SK-N-SH (cell line): ENCODE measurements around the gene CCDC40. TPM values are rescaled to one million over a fixed set of nuclear protein-coding genes. Genes with fewer than 3 reads are reported as not detected.
A peak's percentile ranks its signal among the peaks of the same experiment; 100 is the strongest.

Source experiments
- CTCF ChIA-PET: fragments of 300-600, 350-600 bp; formaldehyde crosslinking; extraction: SDS; loops from one replicate; lab custom pipeline; 2021; lab: Yijun Ruan, JAX
- POLR2A ChIA-PET: fragments of 350-600 bp; sonication (Branson Sonifier 250); formaldehyde crosslinking; extraction: SDS; loops from one replicate; lab custom pipeline; 2020; ENCODE audit warnings: antibody characterized with exemption, inconsistent platforms; lab: Yijun Ruan, JAX
- DNase-seq: peaks from one replicate; pipeline ENCODE4 v3.0.0; 2012
- H2AFZ ChIP-seq: fragments of 200-600 bp; sonication (generic); 2 replicates; pipeline ENCODE4 v1.8.1; 2016; ENCODE audit warnings: antibody characterized with exemption, mild to moderate bottlenecking, low read depth
- H3F3A ChIP-seq: fragments of 200-600 bp; sonication (generic); replicated peaks from 2 replicates; pipeline ENCODE3; 2016; ENCODE audit warnings: antibody characterized with exemption, mild to moderate bottlenecking; ENCODE audit not compliant: insufficient read depth
- H3K27ac ChIP-seq, 2 experiments: fragments of 200-500 bp in 1 of 2; fragments of 200-600 bp in 1 of 2; sonication (Bioruptor generic) in 1 of 2; sonication (generic), shearing (Covaris generic) in 1 of 2; 2 replicates each; pipeline versions ENCODE4 v1.5.1 to v1.6.1; 2014 to 2016; ENCODE audit warnings: low read depth in 2 of 2, inconsistent platforms in 1 of 2, low read length in 1 of 2, mild to moderate bottlenecking in 1 of 2, mixed read lengths in 1 of 2
- H3K27me3 ChIP-seq: fragments of 200-600 bp; sonication (generic), shearing (Covaris generic); 2 replicates; pipeline ENCODE4 v1.6.1; 2016; ENCODE audit warnings: mixed run types; ENCODE audit not compliant: insufficient read depth
- H3K36me3 ChIP-seq, 2 experiments: fragments of 200-500 bp in 1 of 2; fragments of 200-600 bp in 1 of 2; sonication (Bioruptor generic) in 1 of 2; sonication (generic) in 1 of 2; replicated peaks in 1 of 2; 2 replicates each; pipeline versions ENCODE3 to v1.5.1; 2014 to 2016; ENCODE audit warnings: low read length in 1 of 2, mild to moderate bottlenecking in 1 of 2; ENCODE audit not compliant: insufficient read depth in 2 of 2, control insufficient read depth in 1 of 2
- H3K4me1 ChIP-seq, 2 experiments: fragments of 200-500 bp in 1 of 2; fragments of 200-600 bp in 1 of 2; sonication (Bioruptor generic) in 1 of 2; sonication (generic), shearing (Covaris generic) in 1 of 2; 2 replicates each; pipeline versions ENCODE4 v1.5.1 to v1.6.1; 2014 to 2016; ENCODE audit warnings: low read depth in 1 of 2, low read length in 1 of 2, mixed run types in 1 of 2; ENCODE audit not compliant: insufficient read depth in 2 of 2, control insufficient read depth in 1 of 2
- H3K4me2 ChIP-seq: fragments of 200-600 bp; sonication (generic), shearing (Covaris generic); 2 replicates; pipeline ENCODE4 v1.6.1; 2017; ENCODE audit warnings: mixed run types
- H3K4me3 ChIP-seq, 2 experiments: fragments of 200-500 bp in 1 of 2; fragments of 200-600 bp in 1 of 2; sonication (Bioruptor generic) in 1 of 2; sonication (generic), shearing (Covaris generic) in 1 of 2; 2 replicates each; pipeline versions ENCODE4 v1.5.1 to v1.8.1; 2014 to 2016; ENCODE audit warnings: low read depth in 2 of 2, inconsistent platforms in 1 of 2, low read length in 1 of 2, mild to moderate bottlenecking in 1 of 2, mixed read lengths in 1 of 2, moderate library complexity in 1 of 2
- H3K79me2 ChIP-seq: fragments of 200-600 bp; sonication (generic); 2 replicates; pipeline ENCODE4 v1.8.1; 2017; ENCODE audit warnings: mild to moderate bottlenecking; ENCODE audit not compliant: insufficient read depth
- H3K9ac ChIP-seq: fragments of 200-600 bp; sonication (generic); 2 replicates; pipeline ENCODE4 v1.6.1; 2017; ENCODE audit warnings: mixed run types
- H3K9me2 ChIP-seq: fragments of 200-600 bp; sonication (generic); 2 replicates; pipeline ENCODE4 v1.6.1; 2017; ENCODE audit warnings: mixed run types
- H3K9me3 ChIP-seq: fragments of 200-600 bp; sonication (generic); 2 replicates; pipeline ENCODE4 v1.6.1; 2017; ENCODE audit warnings: mixed run types, mild to moderate bottlenecking, moderate library complexity
- H4K20me1 ChIP-seq: fragments of 200-600 bp; sonication (generic); 2 replicates; pipeline ENCODE4 v1.6.1; 2017; ENCODE audit warnings: mild to moderate bottlenecking, mixed run types; ENCODE audit not compliant: insufficient read depth
- CHD2 ChIP-seq: fragments of 150-350 bp; IDR thresholded peaks from 2 replicates; pipeline ENCODE4 v1.6.1; 2018; ENCODE audit warnings: low read length; ENCODE audit not compliant: partially characterized antibody
- ELF1 ChIP-seq: IDR thresholded peaks from 2 replicates; pipeline ENCODE4 v1.4.0; 2012
- EP300 ChIP-seq, 2 experiments: IDR thresholded peaks; 2 replicates each; pipeline versions ENCODE4 v1.4.0 to v1.6.1; 2012; ENCODE audit warnings: borderline replicate concordance in 1 of 2, low read depth in 1 of 2, low read length in 1 of 2
- FOSL2 ChIP-seq: IDR thresholded peaks from 2 replicates; pipeline ENCODE4 v1.4.0; 2012; ENCODE audit warnings: low read depth, mild to moderate bottlenecking, moderate library complexity, borderline replicate concordance
- FOXJ3 ChIP-seq: sonication (generic); formaldehyde crosslinking; IDR thresholded peaks from 2 replicates; pipeline ENCODE4 v1.5.1; 2020; ENCODE audit warnings: mild to moderate bottlenecking, missing genetic modification reagents
- FOXM1 ChIP-seq: IDR thresholded peaks from 2 replicates; pipeline ENCODE4 v1.4.0; 2012; ENCODE audit warnings: low read depth, mild to moderate bottlenecking
- MAX ChIP-seq: IDR thresholded peaks from 2 replicates; pipeline ENCODE4 v1.4.0; 2012; ENCODE audit warnings: low read depth
- MEF2A ChIP-seq: IDR thresholded peaks from 2 replicates; pipeline ENCODE4 v1.4.0; 2012; ENCODE audit warnings: low read depth, borderline replicate concordance
- MXI1 ChIP-seq: IDR thresholded peaks from 2 replicates; pipeline ENCODE4 v1.6.1; 2012; ENCODE audit warnings: mild to moderate bottlenecking, low read depth, low read length, improper control_type of control experiment
- NFIC ChIP-seq: IDR thresholded peaks from 2 replicates; pipeline ENCODE4 v1.4.0; 2012; ENCODE audit warnings: borderline replicate concordance
- NRF1 ChIP-seq: IDR thresholded peaks from 2 replicates; pipeline ENCODE4 v1.6.1; 2012; ENCODE audit warnings: low read depth, mild to moderate bottlenecking, low read length
- REST ChIP-seq: IDR thresholded peaks from 2 replicates; pipeline ENCODE4 v1.6.1; 2012; ENCODE audit warnings: mild to moderate bottlenecking, low read depth, low read length, moderate library complexity
- RFX5 ChIP-seq: IDR thresholded peaks from 2 replicates; pipeline ENCODE4 v1.6.1; 2012; ENCODE audit warnings: mild to moderate bottlenecking, improper control_type of control experiment, low read length
- RXRA ChIP-seq: IDR thresholded peaks from 2 replicates; pipeline ENCODE4 v1.4.0; 2012; ENCODE audit warnings: low read depth, mild to moderate bottlenecking, borderline replicate concordance
- SIN3A ChIP-seq: IDR thresholded peaks from 2 replicates; pipeline ENCODE4 v1.6.1; 2012; ENCODE audit warnings: low read depth, mild to moderate bottlenecking, low read length, moderate library complexity, borderline replicate concordance
- SMC3 ChIP-seq: IDR thresholded peaks from 2 replicates; pipeline ENCODE4 v1.6.1; 2012; ENCODE audit warnings: low read depth, low read length, improper control_type of control experiment
- TCF12 ChIP-seq: IDR thresholded peaks from 2 replicates; pipeline ENCODE4 v1.4.0; 2012
- TEAD4 ChIP-seq: IDR thresholded peaks from 2 replicates; pipeline ENCODE4 v1.4.0; 2012; ENCODE audit warnings: mild to moderate bottlenecking, borderline replicate concordance; ENCODE audit not compliant: insufficient read depth
- USF2 ChIP-seq: fragments of 150-350 bp; IDR thresholded peaks from 2 replicates; pipeline ENCODE4 v1.6.1; 2017; ENCODE audit warnings: antibody characterized with exemption, low read length, low read depth, borderline replicate concordance
- YY1 ChIP-seq: IDR thresholded peaks from 2 replicates; pipeline ENCODE4 v1.4.0; 2012; ENCODE audit warnings: low read depth, mild to moderate bottlenecking
- ZBTB33 ChIP-seq: IDR thresholded peaks from 2 replicates; pipeline ENCODE4 v1.4.0; 2012; ENCODE audit warnings: low read depth, borderline replicate concordance
- WGBS: methylation state at CpG from one replicate; pipeline ENCODE4 v1.1.6; 2017; ENCODE audit warnings: low lambda C conversion rate; 5-methylcytosine and 5-hydroxymethylcytosine counted together
- polyA plus RNA-seq, 3 experiments: library from polyadenylated mRNA; depleted of rRNA; stranded (reverse); fragments of >200 nt; gene quantifications; 2 replicates each; pipeline ENCODE4 v1.2.3, GENCODE V29; 2012
- TF ChIP-seq, protein P1 (sequence below): fragments of 150-350 bp; IDR thresholded peaks from 2 replicates; pipeline ENCODE4 v1.6.1; 2016; ENCODE audit warnings: mild to moderate bottlenecking, low read depth, low read length
- TF ChIP-seq, protein P2 (sequence below): IDR thresholded peaks from 2 replicates; pipeline ENCODE4; 2012

The CCDC40 gene
- polyA plus RNA-seq, 1 of the 3 experiments (the other 2 are of a cell fraction), result 17.3 TPM

DNA sequence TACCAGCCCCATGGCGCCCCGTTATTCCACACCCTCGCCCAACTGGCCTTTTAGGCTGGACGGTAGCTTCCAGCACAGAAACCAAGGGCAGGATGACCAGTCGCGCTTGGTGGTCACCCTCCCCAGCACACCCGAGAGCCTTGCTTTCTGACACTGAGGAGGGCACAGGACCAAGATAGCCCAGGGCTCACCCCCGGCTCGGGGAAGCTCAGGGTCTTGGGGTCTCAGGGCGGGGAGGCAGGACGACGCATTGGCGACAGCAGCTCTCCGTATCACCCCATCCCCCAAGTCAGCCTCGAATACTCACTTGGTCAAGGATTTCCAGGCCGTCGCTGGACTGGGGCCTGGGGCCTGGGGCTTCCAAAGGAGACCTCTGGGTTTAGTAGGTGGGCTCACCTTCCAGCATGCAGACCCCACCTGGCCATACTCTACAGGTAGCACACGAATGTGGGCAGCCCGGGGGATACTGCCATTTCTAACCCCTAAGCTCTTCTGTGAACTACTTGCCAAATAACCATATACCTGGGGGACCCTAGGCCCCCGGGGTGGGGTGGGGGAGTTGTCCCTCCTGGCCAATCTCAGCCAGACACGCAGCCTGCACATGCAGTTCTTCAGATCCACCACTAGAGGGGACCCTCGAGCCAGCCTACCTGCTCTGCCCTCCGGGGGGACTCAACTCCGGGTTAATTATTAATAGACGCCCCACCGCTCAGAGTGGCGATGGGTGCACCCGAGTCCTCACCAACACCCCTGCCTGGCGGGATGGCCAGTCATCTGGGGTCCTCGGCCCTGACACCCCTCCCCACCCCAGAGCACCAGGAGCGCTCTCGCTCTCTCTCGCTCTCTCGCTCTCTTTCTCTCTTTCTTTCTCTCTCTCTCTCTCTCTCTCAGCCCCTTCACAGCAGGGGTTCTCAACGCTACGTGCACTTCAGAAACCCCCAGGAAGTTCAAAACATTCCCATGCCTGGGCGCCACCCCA is 30.8 kb upstream of the CCDC40 start:
- Histone ChIP-seq H3K4me3 (no peak overlapping the region), H2AFZ (no peak overlapping the region), H3K27me3 (no peaks in the 10 kb centered on the region), H3K4me2 (no peak overlapping the region), H3K9me3 (no peaks in the 10 kb centered on the region), H3K4me1 (peaks cover 0 to 5% of the 10 kb centered on the region in 2 experiments; a peak in 1 of 4 replicates), H3K79me2 (peaks cover 11% of the 10 kb centered on the region; the same call in 1 of the 2 replicates), H3K27ac (no peak overlapping the region), H3K36me3 (peaks cover 8 to 18% of the 10 kb centered on the region in 2 experiments), H4K20me1 (peaks cover 35% of the 10 kb centered on the region), H3K9me2 (no peaks in the 10 kb centered on the region), H3F3A (no peaks in the 10 kb centered on the region), H3K9ac (no peak overlapping the region)
- WGBS, result 54% methylated on average over 37 of the region's 37 CpGs
- ChIA-PET CTCF (interaction anchor here (0.6 to 12.1 kb wide), 64 partner anchors 7 to 940 kb away, joined by 3 to 209 read pairs (median 4); partner anchors contain the start of genes CBX4, ENDOV and GAA), POLR2A (no interaction called here)
- peak; percentile 96 for DNase-seq
- TF ChIP-seq NRF1 (no peak), EP300 (IDR thresholded peaks at IDR 0.05; ENCODE audit: borderline replicate concordance in 1 of 2, low read depth in 1 of 2, low read length in 1 of 2) (no peak), MXI1 (no peak), YY1 (no peak), SMC3 (peak; percentile 42; the same call in 1 of the 2 replicates), REST (no peak), ZBTB33 (no peak), RFX5 (no peak), RXRA (no peak), SIN3A (no peak), TEAD4 (no peak), USF2 (no peak), MEF2A (no peak), TCF12 (no peak), FOXM1 (no peak), MAX (no peak), FOSL2 (no peak), ELF1 (no peak), FOXJ3 (CRISPR knock-in tag) (no peak), CHD2 (peak; percentile 34), NFIC (no peak)
- TF ChIP-seq, protein P1, sequence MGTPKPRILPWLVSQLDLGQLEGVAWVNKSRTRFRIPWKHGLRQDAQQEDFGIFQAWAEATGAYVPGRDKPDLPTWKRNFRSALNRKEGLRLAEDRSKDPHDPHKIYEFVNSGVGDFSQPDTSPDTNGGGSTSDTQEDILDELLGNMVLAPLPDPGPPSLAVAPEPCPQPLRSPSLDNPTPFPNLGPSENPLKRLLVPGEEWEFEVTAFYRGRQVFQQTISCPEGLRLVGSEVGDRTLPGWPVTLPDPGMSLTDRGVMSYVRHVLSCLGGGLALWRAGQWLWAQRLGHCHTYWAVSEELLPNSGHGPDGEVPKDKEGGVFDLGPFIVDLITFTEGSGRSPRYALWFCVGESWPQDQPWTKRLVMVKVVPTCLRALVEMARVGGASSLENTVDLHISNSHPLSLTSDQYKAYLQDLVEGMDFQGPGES, result no peak
- TF ChIP-seq, protein P2, sequence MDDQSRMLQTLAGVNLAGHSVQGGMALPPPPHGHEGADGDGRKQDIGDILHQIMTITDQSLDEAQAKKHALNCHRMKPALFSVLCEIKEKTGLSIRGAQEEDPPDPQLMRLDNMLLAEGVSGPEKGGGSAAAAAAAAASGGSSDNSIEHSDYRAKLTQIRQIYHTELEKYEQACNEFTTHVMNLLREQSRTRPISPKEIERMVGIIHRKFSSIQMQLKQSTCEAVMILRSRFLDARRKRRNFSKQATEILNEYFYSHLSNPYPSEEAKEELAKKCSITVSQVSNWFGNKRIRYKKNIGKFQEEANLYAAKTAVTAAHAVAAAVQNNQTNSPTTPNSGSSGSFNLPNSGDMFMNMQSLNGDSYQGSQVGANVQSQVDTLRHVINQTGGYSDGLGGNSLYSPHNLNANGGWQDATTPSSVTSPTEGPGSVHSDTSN, result no peak
